ENCODE results near the gene AKAP9.
A peak's percentile ranks its signal among the peaks of the same experiment; 100 is the strongest.
"Not testable (repeated sequence)": the region's sequence is repeated elsewhere in the genome, so short reads cannot be mapped to it uniquely, and the experiment has no call there.

Gene AKAP9

GRCh38 chr7:91940572-91941341 is at the start of gene AKAP9:
Gene AKAP9, plus strand, starts transcription at chr7:91940862. Its CDS starts 238 bp downstream, at chr7:91941100.
- peak; percentile 75 to 88 (median 81) for DNase-seq (ENCODE audit: low read depth in 3 of 3)

- no peak for DNase-seq (ENCODE audit: low read depth in 3 of 3)
Measured at GRCh38 chr7:91892099-91892705, 48.5 kb upstream of the AKAP9 start.

- DNase-seq (ENCODE audit: low read depth in 3 of 3), result no peak
Measured at GRCh38 chr7:91892821-91893340, 47.8 kb upstream of the AKAP9 start.

GRCh38 chr7:91893699-91894098 is 47.0 kb upstream of the AKAP9 start:
- not testable (repeated sequence) for DNase-seq (ENCODE audit: low read depth in 3 of 3)

- no peak for DNase-seq (ENCODE audit: low read depth in 3 of 3)
Measured at GRCh38 chr7:91894781-91895480, 45.7 kb upstream of the AKAP9 start.

- no peak for DNase-seq (ENCODE audit: low read depth in 3 of 3)
Measured at GRCh38 chr7:91898240-91898992, 42.2 kb upstream of the AKAP9 start.

- no peak for DNase-seq (ENCODE audit: low read depth in 3 of 3)
Measured at GRCh38 chr7:91899563-91899962, 41.1 kb upstream of the AKAP9 start.

- no peak for DNase-seq (ENCODE audit: low read depth in 3 of 3)
Measured at GRCh38 chr7:91910171-91910570, 30.5 kb upstream of the AKAP9 start.

- no peak for DNase-seq (ENCODE audit: low read depth in 3 of 3)
Measured at GRCh38 chr7:91911121-91911520, 29.5 kb upstream of the AKAP9 start.

- DNase-seq (ENCODE audit: low read depth in 3 of 3), result no peak
Measured at GRCh38 chr7:91912494-91912893, 28.2 kb upstream of the AKAP9 start.

GRCh38 chr7:91913612-91914011 is 27.1 kb upstream of the AKAP9 start:
- no peak for DNase-seq (ENCODE audit: low read depth in 3 of 3)

- no peak for DNase-seq (ENCODE audit: low read depth in 3 of 3)
Measured at GRCh38 chr7:91915401-91916050, 25.1 kb upstream of the AKAP9 start.

- DNase-seq (ENCODE audit: low read depth in 3 of 3), result no peak
Measured at GRCh38 chr7:91916051-91916440, 24.6 kb upstream of the AKAP9 start.

- no peak for DNase-seq (ENCODE audit: low read depth in 3 of 3)
Measured at GRCh38 chr7:91918356-91918755, 22.3 kb upstream of the AKAP9 start.

- DNase-seq (ENCODE audit: low read depth in 3 of 3), result no peak
Measured at GRCh38 chr7:91922857-91923256, 17.8 kb upstream of the AKAP9 start.

- DNase-seq (ENCODE audit: low read depth in 3 of 3), result no peak
Measured at GRCh38 chr7:91927912-91928311, 12.8 kb upstream of the AKAP9 start.

- DNase-seq (ENCODE audit: low read depth in 3 of 3), result no peak
Measured at GRCh38 chr7:91929463-91929862, 11.2 kb upstream of the AKAP9 start.

GRCh38 chr7:91940171-91940570 is 491 bp upstream of the AKAP9 start:
- DNase-seq (ENCODE audit: low read depth in 3 of 3), result peak in 2 of 3 donors; percentile 1 to 7

GRCh38 chr7:91941450-91941849 is 788 bp downstream of the AKAP9 start:
- peak; percentile 9 to 20 (median 20) for DNase-seq (ENCODE audit: low read depth in 3 of 3)

- DNase-seq (ENCODE audit: low read depth in 3 of 3), result no peak
Measured at GRCh38 chr7:91942312-91942711, 1.6 kb downstream of the AKAP9 start.

- not testable (repeated sequence) for DNase-seq (ENCODE audit: low read depth in 3 of 3)
Measured at GRCh38 chr7:91944970-91945369, 4.3 kb downstream of the AKAP9 start.

Data from stimulated activated CD4-positive, alpha-beta T cell treated with anti-CD3 and anti-CD28 coated beads, TNF-alpha, amount 100 ng/mL, for 48 hours (primary cell).